Endothelial cell of umbilical vein (primary cell): ENCODE measurements around the gene ITPKC. TPM values are rescaled to one million over a fixed set of nuclear protein-coding genes. Genes with fewer than 3 reads are reported as not detected.

Experiments
- BruUV-seq: library from RNA; stranded (reverse); fragments of 400-500 nt; replicated peaks from 2 replicates; lab custom pipeline; 2021; lab: Mats Ljungman, UMichigan
- CTCF ChIA-PET: fragments of 300-600, 350-600 bp; sonication (Branson Sonifier 250); formaldehyde crosslinking; loops from one replicate; lab custom pipeline; 2021; ENCODE audit warnings: antibody characterized with exemption, inconsistent platforms; lab: Charles Lee
- POLR2A ChIA-PET: fragments of 300-600, 350-600 bp; sonication (Branson Sonifier 250); formaldehyde crosslinking; loops from one replicate; lab custom pipeline; 2021; ENCODE audit warnings: antibody characterized with exemption, inconsistent platforms; lab: Charles Lee
- DNase-seq: peaks from one replicate; pipeline ENCODE4 v3.0.0-alpha.2; 2011; ENCODE audit warnings: low read depth, low spot score
- FAIRE-seq: peaks from 2 replicates; lab custom pipeline; 2011; peaks lifted over from hg19 to GRCh38; lab: Jason Lieb, UNC
- H2AFZ ChIP-seq: 2 replicates; pipeline ENCODE4 v1.6.0; 2012; ENCODE audit warnings: low read depth, low read length, control low read depth, inconsistent platforms
- H3K27ac ChIP-seq: 2 replicates; pipeline ENCODE4 v1.5.1; 2011; ENCODE audit warnings: low read depth, mild to moderate bottlenecking, control low read depth, low read length, moderate library complexity; ENCODE audit not compliant: insufficient read depth
- H3K27me3 ChIP-seq, 2 experiments: 2 replicates each; pipeline versions ENCODE4 v1.6.0 to v1.6.1; 2011; ENCODE audit warnings: low read length in 2 of 2, mixed read lengths in 1 of 2; ENCODE audit not compliant: control insufficient read depth in 2 of 2, insufficient read depth in 2 of 2
- H3K36me3 ChIP-seq, 2 experiments: 2 replicates in 1 of 2; 3 replicates in 1 of 2; pipeline ENCODE4 v1.5.1; 2011; ENCODE audit warnings: low read length in 2 of 2, mild to moderate bottlenecking in 1 of 2, moderate library complexity in 1 of 2; ENCODE audit not compliant: control insufficient read depth in 2 of 2, insufficient read depth in 2 of 2; ENCODE audit errors: extremely low read depth in 1 of 2
- H3K4me1 ChIP-seq: 3 replicates; pipeline ENCODE4 v1.5.1; 2011; ENCODE audit warnings: mild to moderate bottlenecking, low read length; ENCODE audit not compliant: control insufficient read depth, insufficient read depth; ENCODE audit errors: extremely low read depth
- H3K4me2 ChIP-seq: 2 replicates; pipeline ENCODE4 v1.6.1; 2011; ENCODE audit warnings: low read length, control low read depth, mixed read lengths; ENCODE audit not compliant: insufficient read depth
- H3K4me3 ChIP-seq, 3 experiments: fragments of 200-600 bp in 1 of 3; sonication (generic), shearing (Covaris generic) in 1 of 3; replicated peaks in 1 of 3; 2 replicates each; pipeline ENCODE4 v1.5.1; 2011 to 2016; ENCODE audit warnings: control low read depth in 3 of 3, low read length in 3 of 3, mild to moderate bottlenecking in 2 of 3, inconsistent platforms in 1 of 3, low read depth in 1 of 3, moderate library complexity in 1 of 3; ENCODE audit not compliant: insufficient read depth in 1 of 3
- H3K79me2 ChIP-seq: 2 replicates; pipeline ENCODE4 v1.6.0; 2012; ENCODE audit warnings: low read length, inconsistent platforms; ENCODE audit not compliant: control insufficient read depth, insufficient read depth
- H3K9ac ChIP-seq: replicated peaks from 2 replicates; pipeline ENCODE3; 2011; ENCODE audit warnings: low read length, control low read depth; ENCODE audit not compliant: insufficient read depth; ENCODE audit errors: extremely low read depth
- H3K9me1 ChIP-seq: replicated peaks from 3 replicates; pipeline ENCODE4 v1.6.0; 2011; ENCODE audit warnings: mild to moderate bottlenecking, low read length; ENCODE audit not compliant: control insufficient read depth, insufficient read depth; ENCODE audit errors: extremely low read depth
- H3K9me3 ChIP-seq: replicated peaks from 2 replicates; pipeline ENCODE4 v1.5.1; 2012; ENCODE audit warnings: low read length, inconsistent platforms; ENCODE audit not compliant: control insufficient read depth, insufficient read depth
- H4K20me1 ChIP-seq: replicated peaks from 2 replicates; pipeline ENCODE3; 2011; ENCODE audit warnings: mild to moderate bottlenecking, low read length; ENCODE audit not compliant: control insufficient read depth, insufficient read depth; ENCODE audit errors: extremely low read depth
- EZH2 ChIP-seq: IDR thresholded peaks from 2 replicates; pipeline ENCODE4 v1.6.1; 2012; ENCODE audit warnings: borderline replicate concordance, low read depth, mild to moderate bottlenecking, moderate library complexity, low read length, inconsistent platforms; ENCODE audit not compliant: severe bottlenecking
- FOS ChIP-seq: IDR thresholded peaks from 2 replicates; pipeline ENCODE4 v1.6.1; 2011; ENCODE audit warnings: mild to moderate bottlenecking, low read length, moderate library complexity, borderline replicate concordance; ENCODE audit not compliant: insufficient read depth
- GATA2 ChIP-seq: IDR thresholded peaks from 2 replicates; pipeline ENCODE4 v1.7.0; 2011; ENCODE audit warnings: low read depth, mild to moderate bottlenecking, moderate library complexity, mixed read lengths, low read length; ENCODE audit not compliant: insufficient read length, insufficient read depth
- JUN ChIP-seq: IDR thresholded peaks from 2 replicates; pipeline ENCODE4 v1.6.1; 2011; ENCODE audit warnings: borderline replicate concordance, low read depth; ENCODE audit not compliant: insufficient read length, insufficient read depth
- MAX ChIP-seq: IDR thresholded peaks from 2 replicates; pipeline ENCODE4 v1.6.1; 2011; ENCODE audit not compliant: insufficient read depth, insufficient read length
- MYC ChIP-seq: IDR thresholded peaks from one replicate; pipeline ENCODE4 v1.6.1; 2011; ENCODE audit warnings: mild to moderate bottlenecking, low read depth, low read length
- POLR2A ChIP-seq: IDR thresholded peaks from 2 replicates; pipeline ENCODE4 v1.6.1; 2012; ENCODE audit warnings: low read depth, mild to moderate bottlenecking, control low read depth, low read length
- POLR2AphosphoS5 ChIP-seq: IDR thresholded peaks from 2 replicates; pipeline ENCODE4 v1.6.1; 2012; ENCODE audit warnings: low read depth, mild to moderate bottlenecking, control low read depth, low read length, moderate library complexity; ENCODE audit not compliant: insufficient read depth
- dilution Hi-C: fragments of 300-500 bp; cut with MboI; formaldehyde crosslinking; loops from one replicate; pipeline ENCODE4 v1.15.0; 2019; ENCODE audit warnings: low sequenced_read_pairs; ENCODE audit not compliant: extremely low pct_ligation_motif_present
- intact Hi-C: fragments of 100-400 bp; cut with micrococcal nuclease; formaldehyde crosslinking; loops from one replicate; pipeline ENCODE4 v1.10.0; 2022
- polyA plus RNA-seq, 4 experiments: library from polyadenylated mRNA; depleted of rRNA in 3 of 4; stranded (reverse) in 3 of 4; unstranded in 1 of 4; fragments of >200 nt; gene quantifications; 2 replicates each; pipeline versions ENCODE4 v1.2.1 to v1.2.3, GENCODE V29; 2011 to 2012; ENCODE audit warnings: missing spikeins in 1 of 4
- total RNA-seq: library from RNA; stranded (reverse); gene quantifications from 2 replicates; pipeline ENCODE4 v1.2.3, GENCODE V29; 2021
- TF ChIP-seq, protein P1 (sequence below), 2 donors: IDR thresholded peaks; 1 replicate in 1 of 2; 2 replicates in 1 of 2; pipeline ENCODE4 v1.5.1; 2011; ENCODE audit warnings: low read length in 2 of 2, mild to moderate bottlenecking in 2 of 2, moderate library complexity in 2 of 2, control low read depth in 1 of 2, inconsistent platforms in 1 of 2, low read depth in 1 of 2; ENCODE audit not compliant: insufficient read depth in 1 of 2; ENCODE audit errors: extremely low read depth in 1 of 2

The ITPKC gene
- total and polyA plus RNA-seq, 2 donors (not counting 3 experiments of a cell fraction or from before 2014, with no cell fraction given), result 7.3 to 16.1 TPM

GRCh38 chr19:40785526-40785925 is 68.6 kb downstream of the ITPKC start:
- Histone ChIP-seq H3K9me3 (no peaks in the 10 kb centered on the region), H3K36me3 (peaks cover 0 to 7% of the 10 kb centered on the region in 2 experiments), H2AFZ (no peak overlapping the region), H3K27ac (no peak overlapping the region), H3K79me2 (no peaks in the 10 kb centered on the region), H3K27me3 (no peaks in the 10 kb centered on the region), H3K9me1 (no peaks in the 10 kb centered on the region), H3K4me1 (no peaks in the 10 kb centered on the region), H3K9ac (no peak overlapping the region), H4K20me1 (no peaks in the 10 kb centered on the region), H3K4me2 (no peak overlapping the region), H3K4me3 (no peak overlapping the region)
- TF ChIP-seq POLR2A (no peak), POLR2AphosphoS5 (no peak), MAX (no peak), MYC (no peak), JUN (no peak), FOS (no peak), GATA2 (no peak), EZH2 (no peak)
- TF ChIP-seq, protein P1, sequence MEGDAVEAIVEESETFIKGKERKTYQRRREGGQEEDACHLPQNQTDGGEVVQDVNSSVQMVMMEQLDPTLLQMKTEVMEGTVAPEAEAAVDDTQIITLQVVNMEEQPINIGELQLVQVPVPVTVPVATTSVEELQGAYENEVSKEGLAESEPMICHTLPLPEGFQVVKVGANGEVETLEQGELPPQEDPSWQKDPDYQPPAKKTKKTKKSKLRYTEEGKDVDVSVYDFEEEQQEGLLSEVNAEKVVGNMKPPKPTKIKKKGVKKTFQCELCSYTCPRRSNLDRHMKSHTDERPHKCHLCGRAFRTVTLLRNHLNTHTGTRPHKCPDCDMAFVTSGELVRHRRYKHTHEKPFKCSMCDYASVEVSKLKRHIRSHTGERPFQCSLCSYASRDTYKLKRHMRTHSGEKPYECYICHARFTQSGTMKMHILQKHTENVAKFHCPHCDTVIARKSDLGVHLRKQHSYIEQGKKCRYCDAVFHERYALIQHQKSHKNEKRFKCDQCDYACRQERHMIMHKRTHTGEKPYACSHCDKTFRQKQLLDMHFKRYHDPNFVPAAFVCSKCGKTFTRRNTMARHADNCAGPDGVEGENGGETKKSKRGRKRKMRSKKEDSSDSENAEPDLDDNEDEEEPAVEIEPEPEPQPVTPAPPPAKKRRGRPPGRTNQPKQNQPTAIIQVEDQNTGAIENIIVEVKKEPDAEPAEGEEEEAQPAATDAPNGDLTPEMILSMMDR (IDR thresholded peaks at IDR 0.05; ENCODE audit: extremely low read depth in 1 of 2, insufficient read depth in 1 of 2, low read depth in 1 of 2, low read length in 2 of 2), result no peak
- intact Hi-C loops (no loop called here), dilution Hi-C loops (no loop called here)
- FAIRE-seq, result no peak
- ChIA-PET CTCF (interaction anchor here (1.1 to 1.7 kb wide), 2 partner anchors 13 to 35 kb away, joined by 3 to 5 read pairs; partner anchors contain the start of genes ACTMAP and EGLN2), POLR2A (no interaction called here)
- BruUV-seq, result no TSS peak
- DNase-seq, result no peak
